Right lobe of liver (tissue), 4 donors: ENCODE data around the gene WDR93.

Source experiments
- POLR2A ChIP-seq: fragments of 450-650 bp; IDR thresholded peaks from one replicate; pipeline ENCODE4 v1.6.1; 2017; ENCODE audit warnings: antibody characterized with exemption, mild to moderate bottlenecking
- TF ChIP-seq, protein P1 (sequence below), 4 donors: fragments of 200-600 bp in 3 of 4; fragments of 450-650 bp in 1 of 4; IDR thresholded peaks; one replicate each; pipeline versions ENCODE4 v1.5.1 to v1.8.0; 2016 to 2022; ENCODE audit warnings: antibody characterized with exemption in 4 of 4, mild to moderate bottlenecking in 2 of 4
- donor health status: DM: no; HTN: no; CAD: no.
- donor health status: DM: no; HTN: no; CAD: no.
- donor health status: DM: no; HTN: yes; CAD: no.

DNA sequence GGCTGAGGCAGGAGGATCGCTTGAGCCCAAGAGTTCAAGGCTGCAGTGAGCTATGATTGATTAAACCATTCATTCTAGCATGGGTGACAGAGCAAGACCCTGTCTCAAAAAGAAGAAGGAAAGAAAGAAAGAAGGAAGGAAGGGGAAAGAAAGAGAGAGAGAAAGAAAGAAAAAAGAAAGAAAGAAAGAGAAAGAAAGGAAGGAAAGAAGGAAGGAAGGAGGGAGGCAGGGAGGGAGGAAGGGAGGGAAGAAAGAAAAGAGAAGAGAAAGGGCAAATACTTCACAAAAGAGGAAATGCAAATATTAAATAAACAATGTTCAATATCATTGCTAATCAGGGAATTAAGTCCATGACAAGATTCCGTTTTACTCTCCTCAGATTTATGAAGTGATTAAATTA lies 31.3 kb upstream of the WDR93 start:
- TF ChIP-seq, protein P1, sequence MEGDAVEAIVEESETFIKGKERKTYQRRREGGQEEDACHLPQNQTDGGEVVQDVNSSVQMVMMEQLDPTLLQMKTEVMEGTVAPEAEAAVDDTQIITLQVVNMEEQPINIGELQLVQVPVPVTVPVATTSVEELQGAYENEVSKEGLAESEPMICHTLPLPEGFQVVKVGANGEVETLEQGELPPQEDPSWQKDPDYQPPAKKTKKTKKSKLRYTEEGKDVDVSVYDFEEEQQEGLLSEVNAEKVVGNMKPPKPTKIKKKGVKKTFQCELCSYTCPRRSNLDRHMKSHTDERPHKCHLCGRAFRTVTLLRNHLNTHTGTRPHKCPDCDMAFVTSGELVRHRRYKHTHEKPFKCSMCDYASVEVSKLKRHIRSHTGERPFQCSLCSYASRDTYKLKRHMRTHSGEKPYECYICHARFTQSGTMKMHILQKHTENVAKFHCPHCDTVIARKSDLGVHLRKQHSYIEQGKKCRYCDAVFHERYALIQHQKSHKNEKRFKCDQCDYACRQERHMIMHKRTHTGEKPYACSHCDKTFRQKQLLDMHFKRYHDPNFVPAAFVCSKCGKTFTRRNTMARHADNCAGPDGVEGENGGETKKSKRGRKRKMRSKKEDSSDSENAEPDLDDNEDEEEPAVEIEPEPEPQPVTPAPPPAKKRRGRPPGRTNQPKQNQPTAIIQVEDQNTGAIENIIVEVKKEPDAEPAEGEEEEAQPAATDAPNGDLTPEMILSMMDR (IDR thresholded peaks at IDR 0.05): no peak
- TF ChIP-seq POLR2A: no peak
